HepG2 (cell line): ENCODE results near the gene ELF2. TPM values are rescaled to one million over a fixed set of nuclear protein-coding genes. Genes with fewer than 3 reads are reported as not detected.

Source experiments
- ATAC-seq: fragments of 200-7000 bp; cut with Tn5 transposase; 3 replicates; pipeline ENCODE4 v1.9.1; 2020; ENCODE audit warnings: mild to moderate bottlenecking, moderate library complexity
- BruUV-seq: library from RNA; stranded (reverse); fragments of 400-500 nt; replicated peaks from 2 replicates; lab custom pipeline; 2021; lab: Mats Ljungman, UMichigan
- CTCF ChIA-PET: fragments of 300-600 bp; formaldehyde crosslinking; extraction: SDS; loops from one replicate; lab custom pipeline; 2021; ENCODE audit warnings: low total read pairs, inconsistent platforms, low intra/inter-chr PET ratio; lab: Yijun Ruan, JAX
- POLR2A ChIA-PET: fragments of 350-600 bp; sonication (Branson Sonifier 250); formaldehyde crosslinking; loops from one replicate; lab custom pipeline; 2020; ENCODE audit warnings: antibody characterized with exemption, inconsistent platforms; lab: Yijun Ruan, JAX
- DNase-seq: peaks from one replicate; pipeline ENCODE4 v3.0.0-alpha.2; 2015; ENCODE audit warnings: low spot score
- FAIRE-seq: peaks from 3 replicates; lab custom pipeline; 2011; peaks lifted over from hg19 to GRCh38; lab: Jason Lieb, UNC
- H2AFZ ChIP-seq: one replicate; pipeline ENCODE4 v1.6.1; 2011; ENCODE audit warnings: low read length, inconsistent platforms
- H3K27ac ChIP-seq: fragments of 300-600 bp; 3 replicates; pipeline ENCODE4 v1.8.0; 2011; ENCODE audit warnings: mixed run types, mild to moderate bottlenecking, mixed read lengths, low read length, inconsistent platforms; ENCODE audit not compliant: insufficient read depth; ENCODE audit errors: extremely low read length
- H3K27me3 ChIP-seq, 2 experiments: fragments of 200-600 bp in 1 of 2; 2 replicates in 1 of 2; 3 replicates in 1 of 2; pipeline versions ENCODE4 v1.6.0 to v1.8.0; 2011; ENCODE audit warnings: low read length in 2 of 2, mild to moderate bottlenecking in 2 of 2, moderate library complexity in 2 of 2, inconsistent platforms in 1 of 2; ENCODE audit not compliant: insufficient read depth in 2 of 2, control insufficient read depth in 1 of 2
- H3K36me3 ChIP-seq, 2 experiments: fragments of 200-600 bp in 1 of 2; replicated peaks in 1 of 2; 2 replicates in 1 of 2; 3 replicates in 1 of 2; pipeline versions ENCODE4 v1.5.1 to v1.8.0; 2011; ENCODE audit warnings: low read length in 2 of 2, inconsistent platforms in 1 of 2; ENCODE audit not compliant: insufficient read depth in 2 of 2, control insufficient read depth in 1 of 2
- H3K4me1 ChIP-seq: 2 replicates; pipeline ENCODE4 v1.5.1; 2012; ENCODE audit warnings: low read length, inconsistent platforms; ENCODE audit not compliant: insufficient read depth
- H3K4me2 ChIP-seq: 2 replicates; pipeline ENCODE4 v1.6.0; 2011; ENCODE audit warnings: low read depth, low read length, inconsistent platforms
- H3K4me3 ChIP-seq, 3 experiments: fragments of 200-600 bp in 1 of 3; sonication (generic), shearing (Covaris generic) in 1 of 3; replicated peaks in 1 of 3; 2 replicates each; pipeline ENCODE4 v1.5.1; 2011 to 2016; ENCODE audit warnings: low read length in 3 of 3, inconsistent platforms in 2 of 3, low read depth in 2 of 3, mild to moderate bottlenecking in 2 of 3, control low read depth in 1 of 3, mixed read lengths in 1 of 3; ENCODE audit not compliant: insufficient read depth in 1 of 3
- H3K79me2 ChIP-seq: one replicate; pipeline ENCODE4 v1.6.1; 2011; ENCODE audit warnings: low read length, inconsistent platforms; ENCODE audit not compliant: insufficient read depth
- H3K9ac ChIP-seq: 2 replicates; pipeline ENCODE4 v1.6.0; 2011; ENCODE audit warnings: mild to moderate bottlenecking, low read depth, low read length, inconsistent platforms; ENCODE audit not compliant: insufficient read depth
- H3K9me3 ChIP-seq: 2 replicates; pipeline ENCODE4 v1.5.1; 2012; ENCODE audit warnings: mild to moderate bottlenecking, low read length
- H4K20me1 ChIP-seq: 2 replicates; pipeline ENCODE4 v1.6.0; 2011; ENCODE audit warnings: inconsistent platforms, mild to moderate bottlenecking, low read length, moderate library complexity; ENCODE audit not compliant: insufficient read depth
- HOXA3 ChIP-seq: sonication (generic); formaldehyde crosslinking; IDR thresholded peaks from 2 replicates; pipeline ENCODE4 v1.5.0; 2020; ENCODE audit warnings: missing genetic modification reagents
- MED1 ChIP-seq: sonication (generic); formaldehyde crosslinking; IDR thresholded peaks from 2 replicates; pipeline ENCODE4 v1.4.0; 2020; ENCODE audit warnings: missing genetic modification reagents
- NKX3-1 ChIP-seq: sonication (generic); formaldehyde crosslinking; IDR thresholded peaks from 2 replicates; pipeline ENCODE4 v1.5.0; 2020; ENCODE audit warnings: missing genetic modification reagents
- PHF20 ChIP-seq: sonication (generic); formaldehyde crosslinking; IDR thresholded peaks from 2 replicates; pipeline ENCODE4 v1.5.0; 2020; ENCODE audit warnings: mild to moderate bottlenecking, missing genetic modification reagents
- POLR2A ChIP-seq, 2 experiments: IDR thresholded peaks; 2 replicates each; pipeline ENCODE4 v1.6.1; 2011; ENCODE audit warnings: low read depth in 2 of 2, low read length in 2 of 2, mild to moderate bottlenecking in 1 of 2, moderate library complexity in 1 of 2; ENCODE audit not compliant: insufficient read depth in 1 of 2
- SMYD3 ChIP-seq: sonication (generic); formaldehyde crosslinking; IDR thresholded peaks from 2 replicates; pipeline ENCODE4 v1.8.1; 2023; ENCODE audit warnings: mild to moderate bottlenecking, missing genetic modification reagents
- XRCC5 ChIP-seq: fragments of 200-400 bp; formaldehyde crosslinking; optimal IDR thresholded peaks from 2 replicates; pipeline ENCODE3; 2017; ENCODE audit warnings: mild to moderate bottlenecking, low read length
- ZBTB14 ChIP-seq: sonication (generic); formaldehyde crosslinking; IDR thresholded peaks from 2 replicates; pipeline ENCODE4 v1.4.0; 2020; ENCODE audit warnings: missing genetic modification reagents
- ZGPAT ChIP-seq: IDR thresholded peaks from 2 replicates; pipeline ENCODE4 v1.6.1; 2016; ENCODE audit warnings: mild to moderate bottlenecking
- ZNF563 ChIP-seq: sonication (generic); formaldehyde crosslinking; IDR thresholded peaks from 2 replicates; pipeline ENCODE4 v1.8.0; 2022; ENCODE audit warnings: mild to moderate bottlenecking, moderate library complexity, missing genetic modification reagents
- ZNF646 ChIP-seq: sonication (generic); formaldehyde crosslinking; IDR thresholded peaks from 2 replicates; pipeline ENCODE4 v1.9.0; 2021; ENCODE audit warnings: mild to moderate bottlenecking, missing genetic modification reagents
- ZNF709 ChIP-seq: sonication (generic); formaldehyde crosslinking; IDR thresholded peaks from 2 replicates; pipeline ENCODE4 v1.5.0; 2020; ENCODE audit warnings: mild to moderate bottlenecking, missing genetic modification reagents
- ZNF770 ChIP-seq: sonication (generic); formaldehyde crosslinking; IDR thresholded peaks from 2 replicates; pipeline ENCODE4 v1.5.0; 2020; ENCODE audit warnings: mild to moderate bottlenecking, missing genetic modification reagents
- WGBS: methylation state at CpG from one replicate; pipeline ENCODE4 v1.1.6; 2017; ENCODE audit warnings: low lambda C conversion rate; 5-methylcytosine and 5-hydroxymethylcytosine counted together
- in situ Hi-C: cut with HindIII; loops from 2 replicates; pipeline ENCODE4 v1.10.0; 2017; ENCODE audit warnings: low pct_unique_long_range_greater_than_20kb; ENCODE audit not compliant: extremely low pct_ligation_motif_present
- intact Hi-C: fragments of 100-400 bp; cut with micrococcal nuclease; formaldehyde crosslinking; loops from one replicate; pipeline ENCODE4 v1.10.0; 2022; ENCODE audit not compliant: unreplicated experiment
- polyA plus RNA-seq, 8 experiments: library from polyadenylated mRNA; depleted of rRNA in 3 of 8; stranded (reverse) in 7 of 8; unstranded in 1 of 8; fragments of >200 nt; fragmentation: Illumina TruSeq in 4 of 8; extraction: Trizol in 4 of 8; gene quantifications; 2 replicates each; pipeline versions ENCODE4 v1.2.1 to v1.2.3, GENCODE V29; 2011 to 2016; ENCODE audit warnings: low read depth in 4 of 8, missing spikeins in 1 of 8, mixed read lengths in 1 of 8; ENCODE audit not compliant: insufficient read depth in 1 of 8
- total RNA-seq, 5 experiments: library from RNA; depleted of rRNA; stranded (reverse); fragments of >200 nt; fragmentation: Illumina TruSeq; extraction: Trizol; gene quantifications; 2 replicates each; pipeline ENCODE4 v1.2.3, GENCODE V29; 2016; ENCODE audit warnings: low read depth in 1 of 5

ELF2 gene
- total and polyA plus RNA-seq, 2 of the 13 experiments (the other 11 are each of a cell fraction or from before 2014, with no cell fraction given), result 28.6 to 35.4 TPM

DNA sequence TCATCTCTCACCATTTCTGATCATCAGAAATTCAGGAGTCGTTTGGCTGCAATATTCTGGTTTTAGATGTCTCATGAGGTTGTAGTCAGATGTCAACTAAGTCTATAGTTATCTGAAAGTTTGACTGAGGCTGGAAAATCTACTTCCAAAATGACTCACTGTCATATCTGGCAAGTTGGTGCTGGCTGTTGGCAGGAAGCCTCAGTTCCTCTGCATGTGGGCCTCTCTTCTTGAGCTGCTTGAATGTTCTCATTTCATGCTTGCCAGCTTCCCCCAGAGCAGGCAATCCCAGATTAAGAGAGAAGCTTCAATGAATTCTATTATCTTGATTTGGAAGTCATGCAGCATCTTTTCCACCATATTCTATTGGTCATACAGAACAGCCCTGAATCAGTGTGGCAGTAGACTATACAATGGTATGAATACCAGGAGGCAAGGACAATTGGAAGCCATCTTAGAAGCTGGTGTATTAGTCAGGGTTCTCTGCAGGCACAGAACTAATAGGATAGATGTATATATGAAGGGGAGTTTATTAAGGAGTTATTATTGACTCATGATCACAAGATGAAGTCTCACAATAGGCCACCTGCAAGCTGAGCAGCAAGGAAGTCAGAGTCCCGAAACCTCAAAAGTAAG, 46.8 kb upstream of the ELF2 start:
- ChIA-PET POLR2A (no interaction called here), CTCF (no interaction called here)
- Histone ChIP-seq H3K27me3 (peaks cover 0 to 4% of the 10 kb centered on the region in 2 experiments; a peak in 1 of 5 replicates), H4K20me1 (no peaks in the 10 kb centered on the region), H3K4me2 (no peak overlapping the region), H3K4me3 (no peak overlapping the region), H3K9me3 (no peaks in the 10 kb centered on the region), H3K4me1 (no peaks in the 10 kb centered on the region), H3K27ac (no peak overlapping the region), H3K36me3 (no peaks in the 10 kb centered on the region), H2AFZ (no peak overlapping the region), H3K79me2 (no peaks in the 10 kb centered on the region), H3K9ac (no peak overlapping the region)
- intact Hi-C loops (no loop called here), in situ Hi-C loops (no loop called here)
- no peak for FAIRE-seq
- TF ChIP-seq POLR2A (IDR thresholded peaks at IDR 0.05; ENCODE audit: insufficient read depth in 1 of 2, low read depth in 2 of 2, low read length in 2 of 2) (no peak), HOXA3 (CRISPR knock-in tag) (no peak), SMYD3 (no peak), PHF20 (CRISPR knock-in tag) (no peak), ZNF770 (no peak), ZNF709 (no peak), MED1 (CRISPR knock-in tag) (no peak), ZGPAT (no peak), ZNF563 (no peak), NKX3-1 (CRISPR knock-in tag) (no peak), ZBTB14 (CRISPR knock-in tag) (no peak), ZNF646 (CRISPR knock-in tag) (no peak), XRCC5 (no peak)
- ATAC-seq, result no peak
- no TSS peak for BruUV-seq
- no peak for DNase-seq
- 31% methylated on average over 2 of the region's 2 CpGs for WGBS
